ENCODE measurements around the gene HUNK.

- TF ChIP-seq CTCF (IDR thresholded peaks at IDR 0.05; ENCODE audit: low read length) (no peak), EZH2phosphoT487 (IDR thresholded peaks at IDR 0.05; ENCODE audit: low read length) (no peak)
Observed at GRCh38 chr21:31973402-31973944, 100.7 kb downstream of the HUNK start.

Data from MM.1S (cell line).